SK-N-MC (cell line): ENCODE data around the gene C1QTNF1.
"Not testable (repeated sequence)": the region's sequence is repeated elsewhere in the genome, so short reads cannot be mapped to it uniquely, and the experiment has no call there.

Experiments used
- EZH2 ChIP-seq: fragments of 200-600 bp; sonication (generic); IDR thresholded peaks from one replicate; pipeline ENCODE4 v1.6.1; 2017; ENCODE audit warnings: antibody characterized with exemption
- POLR2AphosphoS5 ChIP-seq: IDR thresholded peaks from 2 replicates; pipeline ENCODE4 v1.6.1; 2012; ENCODE audit warnings: mild to moderate bottlenecking, low read depth, low read length, borderline replicate concordance

GRCh38 chr17:79030636-79031035, 6.7 kb downstream of the C1QTNF1 start:
- not testable (repeated sequence) for TF ChIP-seq POLR2AphosphoS5, EZH2
